Measurements from ENCODE around the gene MET.

MET gene

DNA sequence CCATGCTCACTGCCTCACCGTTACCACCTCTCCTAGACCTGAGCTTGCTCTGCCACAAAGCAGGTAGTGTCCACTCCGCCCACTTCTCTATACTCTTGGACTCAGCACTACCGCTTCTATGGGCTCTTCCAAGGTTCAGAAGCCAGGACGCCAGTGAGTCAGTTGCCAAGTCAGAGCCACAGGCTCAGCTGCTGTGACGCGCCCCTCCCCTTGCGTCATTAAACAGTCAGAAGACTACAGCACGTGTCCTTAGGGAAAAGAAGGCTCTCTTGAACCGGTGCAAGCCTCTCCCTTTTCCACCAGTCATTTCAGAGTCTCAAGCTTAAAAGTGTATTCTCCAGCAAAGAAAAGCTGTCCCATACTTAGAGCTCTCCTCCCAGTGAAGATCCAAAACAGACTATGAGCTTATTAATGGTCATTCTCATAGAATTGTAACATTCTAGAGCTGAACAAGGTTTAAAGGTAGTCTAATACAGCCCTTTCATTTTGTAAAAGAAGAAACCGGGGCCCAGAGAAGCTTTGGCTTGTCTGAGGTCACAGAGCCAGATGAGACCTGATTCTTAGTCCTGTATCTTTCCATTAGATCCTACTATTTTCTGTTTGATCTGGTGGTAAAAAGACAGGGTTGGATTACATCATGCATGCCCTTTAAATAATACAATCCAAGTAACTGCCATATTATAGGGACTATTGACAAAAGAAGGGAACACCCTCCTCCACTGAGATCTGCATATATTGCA, 40.9 kb upstream of the MET start:
- TF ChIP-seq ZBTB7A (IDR thresholded peaks at IDR 0.05; ENCODE audit: low read depth) = no peak

- TF ChIP-seq CREB1 (IDR thresholded peaks at IDR 0.05; ENCODE audit: low read depth) (no peak), REST (IDR thresholded peaks at IDR 0.05; ENCODE audit: low read depth) (no peak), NFIC (IDR thresholded peaks at IDR 0.05) (no peak), TAF1 (IDR thresholded peaks at IDR 0.05; ENCODE audit: low read depth) (no peak), CEBPB (IDR thresholded peaks at IDR 0.05) (no peak), TCF12 (IDR thresholded peaks at IDR 0.05; ENCODE audit: low read depth) (no peak), TEAD4 (IDR thresholded peaks at IDR 0.05) (no peak)
- TF ChIP-seq, protein P1, sequence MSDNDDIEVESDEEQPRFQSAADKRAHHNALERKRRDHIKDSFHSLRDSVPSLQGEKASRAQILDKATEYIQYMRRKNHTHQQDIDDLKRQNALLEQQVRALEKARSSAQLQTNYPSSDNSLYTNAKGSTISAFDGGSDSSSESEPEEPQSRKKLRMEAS (IDR thresholded peaks at IDR 0.05) = no peak
These were observed 40.3 kb upstream of the MET start for GRCh38 chr7:116631676-116632075.

GRCh38 chr7:116632384-116632783, 39.6 kb upstream of the MET start:
- no peak for TF ChIP-seq EP300 (IDR thresholded peaks at IDR 0.05; ENCODE audit: borderline replicate concordance)
- TF ChIP-seq CEBPB (IDR thresholded peaks at IDR 0.05) = no peak
- no peak for TF ChIP-seq TAF1 (IDR thresholded peaks at IDR 0.05; ENCODE audit: low read depth)
- TF ChIP-seq ZBTB7A (IDR thresholded peaks at IDR 0.05; ENCODE audit: low read depth) = no peak
- TF ChIP-seq TEAD4 (IDR thresholded peaks at IDR 0.05) = no peak
- TF ChIP-seq EGR1 (IDR thresholded peaks at IDR 0.05) = no peak
- TF ChIP-seq NFIC (IDR thresholded peaks at IDR 0.05) = no peak
- TF ChIP-seq TCF12 (IDR thresholded peaks at IDR 0.05; ENCODE audit: low read depth) = no peak
- TF ChIP-seq, protein P1 (IDR thresholded peaks at IDR 0.05) = no peak
- no peak for TF ChIP-seq REST (IDR thresholded peaks at IDR 0.05; ENCODE audit: low read depth)
- no peak for TF ChIP-seq FOXM1 (IDR thresholded peaks at IDR 0.05; ENCODE audit: borderline replicate concordance, low read depth)
- TF ChIP-seq RAD21 (IDR thresholded peaks at IDR 0.05; ENCODE audit: low read depth) = no peak
- no peak for TF ChIP-seq YY1 (IDR thresholded peaks at IDR 0.05; ENCODE audit: low read depth)
- no peak for TF ChIP-seq USF1 (IDR thresholded peaks at IDR 0.05)
- no peak for TF ChIP-seq CREB1 (IDR thresholded peaks at IDR 0.05; ENCODE audit: low read depth)

DNA sequence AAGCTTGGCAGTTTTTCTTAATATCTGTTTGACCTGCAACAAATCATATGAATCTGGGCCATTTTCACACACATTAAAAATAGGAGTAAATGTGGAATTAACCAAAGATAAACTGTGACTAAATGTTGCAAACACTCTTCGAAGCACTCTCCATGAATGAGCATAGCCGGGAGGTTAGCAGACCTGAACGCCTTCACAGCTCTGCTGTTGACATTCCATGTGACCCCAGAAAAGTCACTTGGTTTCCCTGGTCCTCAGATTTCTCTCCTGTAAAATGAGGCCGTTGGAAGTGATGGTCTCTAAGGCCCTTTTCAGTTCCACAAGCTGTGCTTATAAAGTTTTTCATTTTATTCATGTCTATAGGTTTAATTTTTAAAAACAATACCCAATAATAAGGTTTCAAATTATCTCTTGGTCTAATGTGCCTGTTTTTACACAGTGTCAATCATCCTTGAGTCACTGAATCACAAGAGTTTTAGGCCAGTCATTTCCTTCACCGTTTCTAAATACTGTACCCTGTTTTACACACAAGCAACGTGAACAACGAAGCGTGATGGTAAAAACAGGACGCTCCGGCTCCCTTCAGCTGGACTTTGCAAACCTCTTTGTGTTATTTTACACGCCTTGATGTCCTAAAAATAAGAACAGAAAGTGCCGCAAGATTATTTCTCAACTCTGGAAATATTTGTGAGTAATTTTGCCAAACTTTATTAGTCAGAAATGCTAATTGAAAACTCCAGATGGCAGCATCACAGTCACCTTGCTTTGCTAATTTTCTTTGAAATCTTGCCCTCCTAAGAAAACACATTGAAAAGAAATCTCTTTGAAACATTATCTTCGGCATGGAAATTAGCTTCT, 38.6 kb upstream of the MET start:
- no peak for TF ChIP-seq YY1 (IDR thresholded peaks at IDR 0.05; ENCODE audit: low read depth)
- TF ChIP-seq TCF12 (IDR thresholded peaks at IDR 0.05; ENCODE audit: low read depth) = no peak
- TF ChIP-seq USF1 (IDR thresholded peaks at IDR 0.05) = no peak
- TF ChIP-seq TEAD4 (IDR thresholded peaks at IDR 0.05) = no peak
- TF ChIP-seq ZBTB7A (IDR thresholded peaks at IDR 0.05; ENCODE audit: low read depth) = no peak
- TF ChIP-seq REST (IDR thresholded peaks at IDR 0.05; ENCODE audit: low read depth) = no peak
